ENCODE data around the gene CAMTA1. TPM values are rescaled to one million over a fixed set of nuclear protein-coding genes. Genes with fewer than 3 reads are reported as not detected.

The CAMTA1 gene
- total RNA-seq, 1 donor from 2014 or later, result 69.9 TPM

DNA sequence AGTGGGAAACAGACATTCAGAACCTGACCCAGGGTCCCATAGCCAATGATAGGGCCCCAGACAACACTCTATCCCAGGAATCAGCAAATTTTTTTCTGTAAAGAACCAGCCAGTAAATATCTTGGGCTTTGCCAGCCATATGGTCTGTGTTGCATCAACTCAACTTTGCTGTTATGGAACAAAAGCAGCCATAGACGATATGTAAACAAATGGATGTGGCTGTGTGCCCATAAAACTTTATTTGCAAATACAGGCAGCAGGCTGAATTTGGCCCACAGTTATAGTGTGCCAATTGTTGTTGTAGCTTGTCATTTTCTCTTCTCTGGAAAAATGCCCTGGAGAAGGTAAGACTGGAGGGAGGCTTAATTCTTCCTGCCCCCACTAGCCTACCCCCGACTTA lies 554.7 kb downstream of the CAMTA1 start:
- Mint-ChIP-seq H3K27me3 (no peaks in the 10 kb centered on the region), H3K4me1 (no peaks in the 10 kb centered on the region), H3K9me3 (no peaks in the 10 kb centered on the region), H3K36me3 (ENCODE audit: low read depth) (no peaks in the 10 kb centered on the region), H3K27ac (no peak overlapping the region), H3K4me3 (no peak overlapping the region)
- no peak for DNase-seq
- intact Hi-C loops (cut with micrococcal nuclease), result no loop called here

DNA sequence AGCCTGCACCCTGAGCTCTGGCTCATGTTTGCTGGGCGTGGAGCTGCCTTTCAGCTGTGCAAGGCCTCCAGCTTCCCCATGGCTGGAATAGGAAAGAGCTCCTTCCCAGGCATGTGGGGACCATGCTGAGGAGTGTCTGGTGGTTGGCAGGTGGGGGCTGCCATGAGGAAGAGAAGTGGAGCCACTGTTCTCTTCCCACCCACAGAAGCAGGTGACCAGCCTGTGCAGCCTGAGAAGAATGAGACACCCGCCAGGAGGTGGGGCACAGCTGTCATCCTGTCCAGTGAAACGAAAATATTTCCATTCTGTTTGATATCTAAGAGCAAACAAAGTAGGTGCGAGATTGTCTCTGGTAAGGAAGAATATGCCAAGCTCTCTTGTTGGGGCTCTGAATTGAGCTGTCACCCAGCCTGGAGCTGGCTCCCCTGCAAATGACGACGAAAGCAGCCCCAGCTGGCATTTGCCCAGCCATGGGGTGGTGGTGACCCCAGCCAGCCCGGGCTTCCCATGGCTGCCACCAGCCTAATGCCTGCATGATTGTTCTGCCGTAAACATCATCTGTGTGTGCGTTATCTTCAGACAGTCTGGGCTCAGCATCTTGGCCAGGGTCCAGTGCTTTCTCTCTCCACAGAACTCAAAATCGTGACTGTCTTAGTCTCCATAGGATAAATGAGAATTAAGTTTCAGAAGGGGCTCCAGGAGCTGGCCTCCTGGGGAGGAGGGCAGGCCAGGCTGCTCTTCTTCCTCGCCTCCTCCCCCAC lies 556.1 kb downstream of the CAMTA1 start:
- DNase-seq, result no peak
- Mint-ChIP-seq H3K9me3 (no peaks in the 10 kb centered on the region), H3K27ac (no peak overlapping the region), H3K36me3 (ENCODE audit: low read depth) (no peaks in the 10 kb centered on the region), H3K4me1 (no peaks in the 10 kb centered on the region), H3K4me3 (no peak overlapping the region), H3K27me3 (no peaks in the 10 kb centered on the region)
- intact Hi-C loops (cut with micrococcal nuclease), result no loop called here

DNA sequence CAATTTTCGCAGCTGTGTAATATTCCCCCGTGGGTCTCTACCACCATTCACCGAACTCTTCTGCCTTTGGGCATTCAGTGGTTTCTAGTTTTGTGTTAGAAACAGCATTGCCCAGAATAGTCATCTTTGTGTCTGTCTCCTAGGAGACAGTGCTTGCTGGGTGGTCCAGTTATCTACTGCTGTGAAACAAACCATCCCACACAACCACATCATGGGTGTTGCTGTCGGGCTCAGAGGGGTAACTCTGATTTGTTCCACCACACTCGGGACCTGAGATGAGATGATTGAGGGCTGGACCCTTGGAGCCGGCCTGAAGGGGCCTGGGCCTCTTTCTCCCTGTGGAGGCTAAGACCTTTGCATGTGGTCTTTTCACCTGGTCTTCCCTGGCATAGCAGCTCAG lies 558.6 kb downstream of the CAMTA1 start:
- no peak overlapping the region for H3K4me3 Mint-ChIP-seq
- no peaks in the 10 kb centered on the region for H3K27me3 Mint-ChIP-seq
- no peaks in the 10 kb centered on the region for H3K9me3 Mint-ChIP-seq
- no peak for DNase-seq
- H3K27ac Mint-ChIP-seq, result no peak overlapping the region
- no peaks in the 10 kb centered on the region for H3K4me1 Mint-ChIP-seq
- no peaks in the 10 kb centered on the region for H3K36me3 Mint-ChIP-seq (ENCODE audit: low read depth)
- intact Hi-C loops (cut with micrococcal nuclease), result no loop called here

DNA sequence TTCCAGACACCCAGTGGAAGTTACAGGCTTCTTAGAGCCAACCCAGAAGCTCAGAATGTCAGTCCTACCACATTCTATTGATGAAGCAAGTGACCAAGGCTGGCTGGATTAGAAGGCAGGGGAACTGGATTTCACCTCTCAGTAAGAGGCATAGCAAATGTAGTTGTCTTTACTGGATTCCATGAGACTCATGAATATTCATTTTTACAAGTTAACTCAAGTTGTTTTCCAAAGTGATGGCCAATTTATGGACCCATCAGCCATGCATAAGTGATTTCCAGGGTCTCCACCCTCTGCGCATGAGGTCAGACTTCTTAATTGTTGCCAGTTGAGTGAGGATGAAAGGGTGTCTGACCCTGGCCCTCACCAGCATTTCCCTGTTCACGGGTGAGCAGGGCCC lies 559.0 kb downstream of the CAMTA1 start:
- Mint-ChIP-seq H3K9me3 (no peaks in the 10 kb centered on the region), H3K27me3 (no peaks in the 10 kb centered on the region), H3K36me3 (ENCODE audit: low read depth) (no peaks in the 10 kb centered on the region), H3K27ac (no peak overlapping the region), H3K4me1 (no peaks in the 10 kb centered on the region), H3K4me3 (no peak overlapping the region)
- DNase-seq, result no peak
- intact Hi-C loops (cut with micrococcal nuclease), result no loop called here

- Mint-ChIP-seq H3K4me1 (no peaks in the 10 kb centered on the region), H3K36me3 (ENCODE audit: low read depth) (no peaks in the 10 kb centered on the region), H3K27ac (no peak overlapping the region), H3K4me3 (no peak overlapping the region), H3K27me3 (no peaks in the 10 kb centered on the region), H3K9me3 (no peaks in the 10 kb centered on the region)
- DNase-seq, result no peak
- intact Hi-C loops (cut with micrococcal nuclease), result no loop called here
Measured at GRCh38 chr1:7345516-7345915, 560.3 kb downstream of the CAMTA1 start.

DNA sequence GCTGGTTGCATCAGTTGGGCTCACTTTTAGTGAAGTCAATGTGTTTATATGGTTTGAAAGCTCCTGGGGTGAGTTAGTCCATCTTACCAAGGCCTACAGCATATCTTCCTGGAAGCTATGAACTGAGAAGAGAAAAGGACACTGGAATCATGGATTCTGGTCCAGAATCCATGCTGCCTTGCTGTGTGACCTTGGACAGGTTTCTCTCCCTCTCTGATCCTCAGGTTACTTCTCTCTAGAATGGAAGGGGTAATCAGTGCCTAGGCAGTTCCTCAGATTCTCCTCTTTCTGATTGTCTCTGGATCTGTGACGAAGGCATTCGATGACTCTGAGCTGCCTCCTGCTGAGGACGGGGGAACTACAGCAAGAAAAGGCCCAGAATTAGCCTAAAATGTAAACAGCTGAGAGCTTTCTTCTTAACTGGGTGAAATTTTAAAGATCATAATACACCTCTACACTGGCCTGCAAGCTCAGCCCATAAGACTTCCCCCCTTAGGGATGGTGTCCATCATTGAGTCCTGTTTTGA lies 560.9 kb downstream of the CAMTA1 start:
- H3K36me3 Mint-ChIP-seq (ENCODE audit: low read depth), result no peaks in the 10 kb centered on the region
- no peaks in the 10 kb centered on the region for H3K4me1 Mint-ChIP-seq
- H3K27ac Mint-ChIP-seq, result no peak overlapping the region
- no peak for DNase-seq
- intact Hi-C loops (cut with micrococcal nuclease), result no loop called here
- no peaks in the 10 kb centered on the region for H3K27me3 Mint-ChIP-seq
- H3K9me3 Mint-ChIP-seq, result no peaks in the 10 kb centered on the region
- H3K4me3 Mint-ChIP-seq, result no peak overlapping the region

DNA sequence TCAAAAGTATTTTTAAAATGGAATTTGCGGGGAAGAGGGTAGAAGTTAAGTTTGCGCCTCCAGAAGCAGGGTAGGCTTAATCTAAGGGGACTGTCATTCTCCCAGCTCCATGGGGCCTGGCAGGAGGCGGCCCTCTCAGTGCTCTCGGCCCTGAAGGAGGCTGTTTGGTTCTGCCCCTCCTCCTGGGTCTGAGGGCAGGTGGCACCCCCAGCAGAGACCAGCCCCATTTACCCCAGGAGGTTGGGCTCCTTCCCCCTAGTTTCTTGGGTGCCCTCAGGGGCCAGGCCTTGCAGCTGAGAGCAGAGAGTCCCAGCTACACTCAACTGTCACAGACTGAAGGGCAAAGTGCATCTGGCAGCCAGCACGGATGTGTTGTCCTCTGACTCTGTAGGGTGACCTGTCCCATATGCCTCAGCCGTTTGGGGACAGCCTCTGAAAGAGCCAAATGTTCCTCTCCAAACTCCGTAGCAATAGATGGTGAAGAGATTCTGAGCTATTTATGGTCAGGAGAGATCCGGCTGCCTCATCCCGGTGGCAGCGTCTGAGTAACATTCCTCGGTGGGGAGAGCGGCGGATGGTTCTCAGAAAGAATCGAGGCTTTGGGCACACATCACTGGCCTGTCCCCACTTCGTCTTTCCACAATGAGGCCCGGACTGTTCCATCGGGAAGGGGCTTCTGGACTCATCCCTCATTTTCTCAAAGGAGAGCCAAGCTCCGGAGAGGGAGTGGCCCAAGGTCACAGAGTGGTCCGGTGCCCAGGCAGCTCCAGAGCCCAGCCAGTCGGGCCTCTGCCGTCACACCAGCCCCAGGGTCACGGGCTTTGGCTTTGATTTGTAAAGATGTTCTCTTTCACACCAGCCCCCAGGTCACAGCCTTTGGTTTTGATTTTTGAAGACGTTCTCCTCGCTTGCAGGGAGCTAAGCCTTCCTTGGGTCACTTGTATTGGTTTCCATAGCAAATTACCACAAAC lies 561.6 kb downstream of the CAMTA1 start:
- H3K4me1 Mint-ChIP-seq, result no peaks in the 10 kb centered on the region
- H3K36me3 Mint-ChIP-seq (ENCODE audit: low read depth), result no peaks in the 10 kb centered on the region
- DNase-seq, result no peak
- no peaks in the 10 kb centered on the region for H3K27me3 Mint-ChIP-seq
- H3K9me3 Mint-ChIP-seq, result no peaks in the 10 kb centered on the region
- no peak overlapping the region for H3K4me3 Mint-ChIP-seq
- H3K27ac Mint-ChIP-seq, result no peak overlapping the region
- intact Hi-C loops (cut with micrococcal nuclease), result no loop called here

GRCh38 chr1:7348073-7348472 lies 562.8 kb downstream of the CAMTA1 start:
- no peaks in the 10 kb centered on the region for H3K27me3 Mint-ChIP-seq
- no peak overlapping the region for H3K4me3 Mint-ChIP-seq
- no peaks in the 10 kb centered on the region for H3K36me3 Mint-ChIP-seq (ENCODE audit: low read depth)
- no peak for DNase-seq
- H3K27ac Mint-ChIP-seq, result no peak overlapping the region
- H3K4me1 Mint-ChIP-seq, result no peaks in the 10 kb centered on the region
- intact Hi-C loops (cut with micrococcal nuclease), result no loop called here
- no peaks in the 10 kb centered on the region for H3K9me3 Mint-ChIP-seq

DNA sequence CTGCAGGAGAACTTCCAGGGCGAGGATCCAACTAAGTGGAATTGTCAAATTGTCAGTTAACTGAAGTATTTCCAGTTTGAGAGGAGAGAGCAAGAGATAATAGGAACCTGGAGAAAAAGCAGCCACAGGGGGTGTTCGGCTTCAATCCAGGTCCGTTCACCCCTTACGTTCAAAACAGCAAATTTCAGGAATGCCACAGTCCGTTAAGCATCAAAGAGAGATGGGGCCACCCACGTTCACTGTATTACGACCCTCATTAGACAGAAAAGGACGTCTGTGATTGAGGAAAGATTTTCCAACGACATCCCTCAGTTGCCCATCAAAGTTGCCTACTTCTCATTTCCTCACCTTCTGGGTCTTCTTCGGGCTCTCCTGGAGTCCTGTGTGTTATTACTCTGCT lies 563.3 kb downstream of the CAMTA1 start:
- H3K9me3 Mint-ChIP-seq, result no peaks in the 10 kb centered on the region
- intact Hi-C loops (cut with micrococcal nuclease), result no loop called here
- H3K27ac Mint-ChIP-seq, result no peak overlapping the region
- H3K36me3 Mint-ChIP-seq (ENCODE audit: low read depth), result no peaks in the 10 kb centered on the region
- no peaks in the 10 kb centered on the region for H3K27me3 Mint-ChIP-seq
- no peak overlapping the region for H3K4me3 Mint-ChIP-seq
- DNase-seq, result no peak
- no peaks in the 10 kb centered on the region for H3K4me1 Mint-ChIP-seq

DNA sequence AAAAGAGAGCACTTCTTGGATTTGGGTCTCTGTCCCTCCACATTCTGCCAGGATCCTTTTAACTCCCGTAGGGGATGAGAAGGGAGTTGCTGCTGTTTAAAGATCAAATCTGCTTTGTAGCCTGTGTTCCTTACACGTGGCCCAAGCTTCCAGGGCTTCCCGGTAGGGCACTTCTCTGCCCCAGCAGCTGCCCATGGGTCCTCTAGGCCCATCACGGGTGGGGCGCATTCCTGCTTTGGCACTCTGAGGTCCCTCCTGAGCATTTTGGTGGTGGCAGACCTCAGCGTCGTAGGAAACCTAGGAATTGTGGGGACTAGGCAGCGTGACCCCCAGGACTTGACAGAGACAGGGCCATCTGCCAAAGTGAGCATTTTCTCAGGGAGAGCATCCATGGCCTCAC lies 565.5 kb downstream of the CAMTA1 start:
- DNase-seq, result no peak
- no peak overlapping the region for H3K27ac Mint-ChIP-seq
- H3K27me3 Mint-ChIP-seq, result no peaks in the 10 kb centered on the region
- no peaks in the 10 kb centered on the region for H3K36me3 Mint-ChIP-seq (ENCODE audit: low read depth)
- intact Hi-C loops (cut with micrococcal nuclease), result no loop called here
- no peak overlapping the region for H3K4me3 Mint-ChIP-seq
- no peaks in the 10 kb centered on the region for H3K9me3 Mint-ChIP-seq
- H3K4me1 Mint-ChIP-seq, result no peaks in the 10 kb centered on the region

- intact Hi-C loops (cut with micrococcal nuclease), result no loop called here
- Mint-ChIP-seq H3K4me1 (no peaks in the 10 kb centered on the region), H3K9me3 (no peaks in the 10 kb centered on the region), H3K4me3 (no peak overlapping the region), H3K27me3 (no peaks in the 10 kb centered on the region), H3K36me3 (ENCODE audit: low read depth) (no peaks in the 10 kb centered on the region), H3K27ac (no peak overlapping the region)
- DNase-seq, result no peak
Measured at GRCh38 chr1:7351649-7352048, 566.4 kb downstream of the CAMTA1 start.

DNA sequence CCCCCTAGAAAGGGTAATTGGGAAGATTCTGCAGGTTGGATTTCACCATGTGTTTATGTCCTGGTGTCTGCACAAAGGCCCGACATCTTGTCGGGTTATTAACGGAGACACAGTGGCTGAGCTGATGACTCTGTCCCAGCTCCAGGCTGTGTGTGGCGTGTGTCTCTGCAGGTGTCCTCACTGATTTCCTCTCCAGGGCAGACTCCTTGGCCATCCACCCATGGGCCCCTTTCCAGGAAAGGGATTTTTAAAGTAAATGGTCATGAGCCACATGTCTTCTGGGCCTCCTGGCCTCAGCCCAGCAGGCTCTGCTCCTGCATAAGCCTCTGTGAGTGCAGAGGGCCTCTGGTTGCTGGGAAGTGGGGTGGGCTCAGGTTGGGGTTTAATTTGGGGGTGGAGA lies 567.1 kb downstream of the CAMTA1 start:
- Mint-ChIP-seq H3K4me3 (no peak overlapping the region), H3K27me3 (no peaks in the 10 kb centered on the region), H3K27ac (no peak overlapping the region), H3K4me1 (no peaks in the 10 kb centered on the region), H3K9me3 (no peaks in the 10 kb centered on the region), H3K36me3 (ENCODE audit: low read depth) (no peaks in the 10 kb centered on the region)
- DNase-seq, result no peak
- intact Hi-C loops (cut with micrococcal nuclease), result no loop called here

GRCh38 chr1:7352974-7353373 lies 567.7 kb downstream of the CAMTA1 start:
- H3K36me3 Mint-ChIP-seq (ENCODE audit: low read depth), result no peaks in the 10 kb centered on the region
- H3K27ac Mint-ChIP-seq, result no peak overlapping the region
- H3K4me3 Mint-ChIP-seq, result no peak overlapping the region
- no peaks in the 10 kb centered on the region for H3K27me3 Mint-ChIP-seq
- no peak for DNase-seq
- intact Hi-C loops (cut with micrococcal nuclease), result no loop called here
- H3K4me1 Mint-ChIP-seq, result no peaks in the 10 kb centered on the region
- H3K9me3 Mint-ChIP-seq, result no peaks in the 10 kb centered on the region

DNA sequence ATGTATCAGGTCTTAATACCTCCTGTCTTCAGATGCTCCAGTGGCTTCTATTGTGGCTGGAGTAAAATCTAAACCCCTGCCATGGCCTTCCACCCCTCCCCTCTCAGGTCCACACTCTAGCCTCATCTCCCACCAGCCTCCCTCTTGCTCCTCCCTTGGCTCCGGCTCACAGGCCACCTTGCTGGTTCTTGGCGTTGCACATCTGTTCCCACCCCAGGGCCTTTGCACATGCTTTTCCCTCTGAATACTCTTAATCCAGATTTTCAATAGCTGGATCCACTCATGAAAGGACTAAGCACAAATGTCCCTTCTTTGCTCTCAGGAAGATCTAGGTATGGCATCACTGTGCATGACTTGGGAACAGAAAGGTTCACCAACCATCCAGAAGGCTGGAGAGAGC lies 570.4 kb downstream of the CAMTA1 start:
- H3K36me3 Mint-ChIP-seq (ENCODE audit: low read depth), result no peaks in the 10 kb centered on the region
- H3K27me3 Mint-ChIP-seq, result no peaks in the 10 kb centered on the region
- H3K27ac Mint-ChIP-seq, result no peak overlapping the region
- H3K9me3 Mint-ChIP-seq, result no peaks in the 10 kb centered on the region
- intact Hi-C loops (cut with micrococcal nuclease), result no loop called here
- DNase-seq, result no peak
- no peaks in the 10 kb centered on the region for H3K4me1 Mint-ChIP-seq
- H3K4me3 Mint-ChIP-seq, result no peak overlapping the region
